ENCODE measurements around the gene CLTA.

The CLTA gene

GRCh38 chr9:36258208-36258995 is 67.7 kb downstream of the CLTA start, which contains the start of gene GNE:
Gene GNE, minus strand, starts transcription at chr9:36258448. Its CDS starts 9,093 bp downstream, at chr9:36249355.
- TF ChIP-seq POLR2A (IDR thresholded peaks at IDR 0.05; ENCODE audit: low read length) (peak; percentile 95), GATA1 (IDR thresholded peaks at IDR 0.05; ENCODE audit: low read depth, low read length) (no peak)
- DNase-seq = peak; percentile 97

- no peak for TF ChIP-seq POLR2A (IDR thresholded peaks at IDR 0.05; ENCODE audit: low read length)
- no peak for TF ChIP-seq GATA1 (IDR thresholded peaks at IDR 0.05; ENCODE audit: low read depth, low read length)
- peak in 1 of 2 experiments; percentile 52 for DNase-seq
Measured at GRCh38 chr9:36258996-36259533, 68.3 kb downstream of the CLTA start.

Data from erythroblast (primary cell).